Mesothelial cell of epicardium (in vitro differentiated cells): ENCODE results near the gene STPG2. TPM values are rescaled to one million over a fixed set of nuclear protein-coding genes. Genes with fewer than 3 reads are reported as not detected.

Experiments
- DNase-seq, 2 experiments: peaks; one replicate each; pipeline ENCODE4 v3.0.0; 2021; ENCODE audit warnings: low spot score in 2 of 2; ENCODE audit not compliant: unreplicated experiment in 2 of 2
- H3K27ac Mint-ChIP-seq: 2 replicates; pipeline ENCODE4 v1.8.0; 2021; ENCODE audit warnings: mixed read lengths
- H3K27me3 Mint-ChIP-seq: 2 replicates; pipeline ENCODE4 v1.8.0; 2021; ENCODE audit warnings: low read depth, mixed read lengths
- H3K36me3 Mint-ChIP-seq: 2 replicates; pipeline ENCODE4 v1.8.0; 2021; ENCODE audit warnings: mixed read lengths
- H3K4me1 Mint-ChIP-seq: 2 replicates; pipeline ENCODE4 v1.8.0; 2021; ENCODE audit warnings: mixed read lengths
- H3K4me3 Mint-ChIP-seq: 2 replicates; pipeline ENCODE4 v1.8.0; 2021; ENCODE audit warnings: mild to moderate bottlenecking, moderate library complexity, mixed read lengths
- H3K9me3 Mint-ChIP-seq: 2 replicates; pipeline ENCODE4 v1.8.0; 2021; ENCODE audit warnings: mixed read lengths
- total RNA-seq: library from RNA; stranded (reverse); gene quantifications from 3 replicates; pipeline ENCODE4 v1.2.1, GENCODE V29; 2021
- TF ChIP-seq, protein P1 (sequence below): fragments of 200-600 bp; sonication (generic); IDR thresholded peaks from one replicate; pipeline ENCODE4 v1.5.0; 2021; ENCODE audit warnings: antibody characterized with exemption; ENCODE audit not compliant: unreplicated experiment

Gene STPG2
- total RNA-seq, 1 donor from 2014 or later: 0.85 TPM

DNA sequence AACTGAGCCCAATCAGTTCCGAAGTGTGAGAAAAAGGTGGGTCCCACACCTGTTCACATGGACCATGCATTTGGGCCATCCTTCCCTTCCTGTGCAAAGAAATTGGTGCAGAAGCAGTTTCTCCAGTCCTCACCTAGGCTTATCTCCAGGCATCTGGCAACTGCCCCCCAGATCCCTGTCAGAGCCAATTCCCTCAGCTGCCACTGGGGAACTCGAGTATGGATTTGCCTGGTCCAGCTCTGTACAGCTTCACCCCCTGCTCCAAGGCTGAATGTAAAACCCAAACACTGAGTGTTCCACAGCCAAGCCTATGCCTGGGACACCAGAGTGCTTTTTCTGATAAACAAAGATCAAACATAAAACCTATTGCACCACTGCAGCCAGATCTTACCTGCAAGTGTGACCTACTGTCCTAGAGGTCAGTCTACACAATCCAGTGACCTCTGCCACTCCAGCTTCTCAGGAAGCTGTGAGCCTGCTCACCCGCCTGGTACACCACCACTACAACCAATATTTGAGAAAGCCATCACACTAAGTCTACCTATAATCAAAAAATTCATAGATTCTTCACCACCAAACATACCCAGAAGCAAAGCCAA lies 136.4 kb downstream of the STPG2 start:
- no peaks in the 10 kb centered on the region for H3K36me3 Mint-ChIP-seq
- H3K4me1 Mint-ChIP-seq: no peaks in the 10 kb centered on the region
- H3K4me3 Mint-ChIP-seq: no peak overlapping the region
- peaks cover 26% of the 10 kb centered on the region for H3K9me3 Mint-ChIP-seq
- TF ChIP-seq, protein P1, sequence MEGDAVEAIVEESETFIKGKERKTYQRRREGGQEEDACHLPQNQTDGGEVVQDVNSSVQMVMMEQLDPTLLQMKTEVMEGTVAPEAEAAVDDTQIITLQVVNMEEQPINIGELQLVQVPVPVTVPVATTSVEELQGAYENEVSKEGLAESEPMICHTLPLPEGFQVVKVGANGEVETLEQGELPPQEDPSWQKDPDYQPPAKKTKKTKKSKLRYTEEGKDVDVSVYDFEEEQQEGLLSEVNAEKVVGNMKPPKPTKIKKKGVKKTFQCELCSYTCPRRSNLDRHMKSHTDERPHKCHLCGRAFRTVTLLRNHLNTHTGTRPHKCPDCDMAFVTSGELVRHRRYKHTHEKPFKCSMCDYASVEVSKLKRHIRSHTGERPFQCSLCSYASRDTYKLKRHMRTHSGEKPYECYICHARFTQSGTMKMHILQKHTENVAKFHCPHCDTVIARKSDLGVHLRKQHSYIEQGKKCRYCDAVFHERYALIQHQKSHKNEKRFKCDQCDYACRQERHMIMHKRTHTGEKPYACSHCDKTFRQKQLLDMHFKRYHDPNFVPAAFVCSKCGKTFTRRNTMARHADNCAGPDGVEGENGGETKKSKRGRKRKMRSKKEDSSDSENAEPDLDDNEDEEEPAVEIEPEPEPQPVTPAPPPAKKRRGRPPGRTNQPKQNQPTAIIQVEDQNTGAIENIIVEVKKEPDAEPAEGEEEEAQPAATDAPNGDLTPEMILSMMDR: no peak
- DNase-seq: no peak
- peaks cover 2% of the 10 kb centered on the region for H3K27me3 Mint-ChIP-seq
- H3K27ac Mint-ChIP-seq: no peak overlapping the region

DNA sequence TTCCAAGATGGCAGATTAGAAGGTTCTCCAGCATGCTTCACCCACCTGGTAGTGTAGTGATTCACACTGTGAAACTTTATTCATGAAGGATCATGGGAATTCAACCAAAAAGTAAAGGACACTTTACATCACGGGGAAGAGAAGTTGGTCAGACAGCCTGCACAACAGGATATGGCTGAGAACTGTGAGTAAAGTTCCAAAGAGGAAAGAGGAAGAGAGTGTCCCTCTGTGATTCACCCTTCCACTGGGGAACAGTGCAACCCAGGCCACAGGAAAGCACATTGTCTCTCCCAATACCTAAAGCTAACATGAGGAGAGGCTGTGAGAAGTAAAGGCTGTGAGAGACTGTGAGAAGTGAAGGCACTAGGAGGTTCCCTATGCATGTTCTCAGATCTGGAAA lies 137.2 kb downstream of the STPG2 start:
- Mint-ChIP-seq H3K9me3 (peaks cover 20% of the 10 kb centered on the region), H3K4me3 (no peak overlapping the region), H3K36me3 (no peaks in the 10 kb centered on the region), H3K4me1 (no peaks in the 10 kb centered on the region), H3K27me3 (peaks cover 2% of the 10 kb centered on the region), H3K27ac (no peak overlapping the region)
- no peak for DNase-seq
- TF ChIP-seq, protein P1: no peak

- DNase-seq: no peak
- H3K27ac Mint-ChIP-seq: no peak overlapping the region
- H3K27me3 Mint-ChIP-seq: no peaks in the 10 kb centered on the region
- H3K36me3 Mint-ChIP-seq: no peaks in the 10 kb centered on the region
- no peak overlapping the region for H3K4me3 Mint-ChIP-seq
- no peaks in the 10 kb centered on the region for H3K4me1 Mint-ChIP-seq
- peaks cover 15% of the 10 kb centered on the region for H3K9me3 Mint-ChIP-seq
- TF ChIP-seq, protein P1: no peak
Measured at GRCh38 chr4:98000940-98001339, 142.3 kb downstream of the STPG2 start.

GRCh38 chr4:97998203-97998602 lies 145.1 kb downstream of the STPG2 start:
- TF ChIP-seq, protein P1: no peak
- H3K36me3 Mint-ChIP-seq: no peaks in the 10 kb centered on the region
- no peak overlapping the region for H3K4me3 Mint-ChIP-seq
- H3K27me3 Mint-ChIP-seq: no peaks in the 10 kb centered on the region
- no peak overlapping the region for H3K27ac Mint-ChIP-seq
- H3K4me1 Mint-ChIP-seq: no peaks in the 10 kb centered on the region
- no peak for DNase-seq
- H3K9me3 Mint-ChIP-seq: peaks cover 35% of the 10 kb centered on the region

DNA sequence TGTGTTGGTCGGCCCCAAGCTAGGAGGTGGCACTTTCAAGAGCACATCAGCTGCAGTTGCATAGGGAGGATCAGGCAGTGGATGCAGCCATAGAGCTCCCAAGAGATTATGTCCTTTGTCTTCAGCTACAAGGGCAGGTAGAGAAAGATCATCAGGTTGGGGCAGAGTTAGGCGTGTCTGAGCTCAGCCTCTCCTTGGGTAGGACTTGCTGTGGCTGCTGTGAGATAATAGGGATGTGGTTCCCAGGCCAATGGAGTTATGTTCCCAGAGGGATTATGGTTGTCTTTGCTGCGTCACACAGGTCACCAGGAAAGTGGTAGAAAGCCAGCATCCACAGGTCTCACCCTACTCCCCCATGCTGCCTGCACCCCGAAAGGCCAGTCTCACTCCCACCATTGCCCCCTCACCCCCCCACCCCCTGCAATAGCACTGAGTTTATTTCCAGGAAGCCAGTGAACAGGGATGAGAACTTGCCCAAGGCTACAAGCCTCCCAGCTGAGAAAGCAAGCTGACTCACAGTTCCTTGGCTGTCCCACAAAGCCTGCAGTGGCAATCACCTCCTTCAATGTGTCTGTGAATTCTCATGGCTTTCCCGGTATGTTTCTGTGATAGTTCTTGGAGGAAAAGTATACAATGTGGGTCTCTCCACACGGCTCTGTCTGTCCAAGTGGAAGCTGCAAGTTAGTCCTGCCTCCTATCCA lies 148.4 kb downstream of the STPG2 start:
- H3K27me3 Mint-ChIP-seq: no peaks in the 10 kb centered on the region

More for the DNA sequence above, 148.4 kb downstream of the STPG2 start:
- no peak overlapping the region for H3K27ac Mint-ChIP-seq
- H3K4me3 Mint-ChIP-seq: no peak overlapping the region
- no peaks in the 10 kb centered on the region for H3K4me1 Mint-ChIP-seq
- H3K36me3 Mint-ChIP-seq: peaks cover 9% of the 10 kb centered on the region
- TF ChIP-seq, protein P1: no peak
- DNase-seq: no peak
- H3K9me3 Mint-ChIP-seq: peaks cover 54% of the 10 kb centered on the region
